CD8-positive, alpha-beta memory T cell (primary cell): ENCODE measurements around the gene PLXNA2. TPM values are rescaled to one million over a fixed set of nuclear protein-coding genes. Genes with fewer than 3 reads are reported as not detected.

Source experiments
- CTCF ChIA-PET: fragments of 350-600 bp; sonication (Branson Sonifier 250); formaldehyde crosslinking; loops from one replicate; lab custom pipeline; 2021; ENCODE audit warnings: antibody characterized with exemption; lab: Charles Lee
- POLR2A ChIA-PET: fragments of 350-600 bp; sonication (Branson Sonifier 250); formaldehyde crosslinking; loops from one replicate; lab custom pipeline; 2021; ENCODE audit warnings: antibody characterized with exemption; lab: Charles Lee
- DNase-seq, 5 donors: peaks; one replicate each; pipeline versions ENCODE4 v3.0.0 to v3.0.0-alpha.2; 2020 to 2022; ENCODE audit warnings: mixed read lengths in 1 of 5
- H3K27ac ChIP-seq: one replicate; pipeline ENCODE4 v1.7.0; 2013; ENCODE audit warnings: low read depth, mild to moderate bottlenecking, low read length, moderate library complexity
- H3K27me3 ChIP-seq: 2 replicates; pipeline ENCODE4 v1.7.0; 2013; ENCODE audit warnings: low read length, mild to moderate bottlenecking; ENCODE audit not compliant: insufficient read depth, poor library complexity, severe bottlenecking
- H3K36me3 ChIP-seq: 2 replicates; pipeline ENCODE4 v1.7.0; 2013; ENCODE audit warnings: mild to moderate bottlenecking, low read length, moderate library complexity; ENCODE audit not compliant: insufficient read depth
- H3K4me1 ChIP-seq: 2 replicates; pipeline ENCODE4 v1.7.0; 2013; ENCODE audit warnings: mild to moderate bottlenecking, low read length, moderate library complexity; ENCODE audit not compliant: insufficient read depth
- H3K4me3 ChIP-seq: 2 replicates; pipeline ENCODE4 v1.7.0; 2013; ENCODE audit warnings: mild to moderate bottlenecking, low read length
- H3K9me3 ChIP-seq: 2 replicates; pipeline ENCODE4 v1.7.0; 2013; ENCODE audit warnings: mild to moderate bottlenecking, low read length
- H3K27ac Mint-ChIP-seq, 8 donors: one replicate each; pipeline ENCODE4 v1.8.0; 2020 to 2021; ENCODE audit warnings: mixed read lengths in 8 of 8, mild to moderate bottlenecking in 6 of 8, inconsistent platforms in 3 of 8, moderate library complexity in 3 of 8
- H3K27me3 Mint-ChIP-seq, 2 donors: one replicate each; pipeline ENCODE4 v1.8.0; 2020 to 2021; ENCODE audit warnings: mixed read lengths in 2 of 2, mild to moderate bottlenecking in 1 of 2, moderate library complexity in 1 of 2
- H3K36me3 Mint-ChIP-seq, 3 donors: one replicate each; pipeline ENCODE4 v1.8.0; 2020 to 2021; ENCODE audit warnings: mixed read lengths in 3 of 3, inconsistent platforms in 1 of 3, mild to moderate bottlenecking in 1 of 3
- H3K4me1 Mint-ChIP-seq, 3 donors: one replicate each; pipeline ENCODE4 v1.8.0; 2020 to 2021; ENCODE audit warnings: mixed read lengths in 3 of 3, inconsistent platforms in 1 of 3, mild to moderate bottlenecking in 1 of 3
- H3K4me3 Mint-ChIP-seq, 7 donors: one replicate each; pipeline ENCODE4 v1.8.0; 2020 to 2021; ENCODE audit warnings: mixed read lengths in 7 of 7, mild to moderate bottlenecking in 6 of 7, moderate library complexity in 4 of 7, inconsistent platforms in 2 of 7
- H3K9me3 Mint-ChIP-seq, 5 donors: one replicate each; pipeline ENCODE4 v1.8.0; 2020 to 2022; ENCODE audit warnings: mixed read lengths in 5 of 5, mild to moderate bottlenecking in 3 of 5, moderate library complexity in 2 of 5, inconsistent platforms in 1 of 5
- polyA plus RNA-seq: library from polyadenylated mRNA; unstranded; fragments of 300-500 nt; fragmentation: Illumina TruSeq; gene quantifications from one replicate; pipeline ENCODE4 v1.2.3, GENCODE V29; 2021
- total RNA-seq, 2 experiments: library from RNA; stranded (reverse); gene quantifications; one replicate each; pipeline ENCODE4 v1.2.3, GENCODE V29; 2021

The PLXNA2 gene
- total and polyA plus RNA-seq, 3 experiments from 2014 or later = 0.75 to 1.1 (median 1.0) TPM

DNA sequence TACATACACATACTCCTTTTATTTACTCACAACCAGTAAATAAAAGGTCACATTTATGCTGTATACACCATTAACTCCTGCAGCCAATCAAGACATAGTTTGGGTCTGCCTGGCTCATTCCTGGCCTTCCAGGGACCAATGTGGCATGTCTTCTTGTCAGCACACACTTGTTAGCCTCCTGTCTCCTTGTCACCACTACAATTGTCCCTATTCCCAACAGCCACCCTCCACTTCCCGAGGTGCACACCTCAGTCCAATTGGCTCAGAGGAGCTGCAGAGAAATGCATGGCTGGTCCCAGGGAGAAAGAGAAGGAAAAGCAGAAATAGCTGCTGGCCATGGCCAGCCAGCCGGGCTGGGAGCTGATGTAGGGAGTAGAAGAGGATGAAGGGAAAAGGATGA lies 116.9 kb downstream of the PLXNA2 start:
- Mint-ChIP-seq H3K36me3 (no peaks in the 10 kb centered on the region), H3K4me1 (peaks cover 4 to 7% (median 7%) of the 10 kb centered on the region in 3 donors), H3K9me3 (no peaks in the 10 kb centered on the region), H3K4me3 (no peak overlapping the region), H3K27ac (no peak overlapping the region), H3K27me3 (peaks cover 15 to 18% of the 10 kb centered on the region in 2 donors)
- no peaks in the 10 kb centered on the region for H3K36me3 ChIP-seq
- no peaks in the 10 kb centered on the region for H3K4me1 ChIP-seq
- H3K9me3 ChIP-seq = no peaks in the 10 kb centered on the region
- no peak for DNase-seq
- CTCF ChIA-PET = no interaction called here
- peaks cover 6% of the 10 kb centered on the region for H3K27me3 ChIP-seq
- H3K27ac ChIP-seq = no peak overlapping the region
- POLR2A ChIA-PET = no interaction called here
- H3K4me3 ChIP-seq = no peak overlapping the region

DNA sequence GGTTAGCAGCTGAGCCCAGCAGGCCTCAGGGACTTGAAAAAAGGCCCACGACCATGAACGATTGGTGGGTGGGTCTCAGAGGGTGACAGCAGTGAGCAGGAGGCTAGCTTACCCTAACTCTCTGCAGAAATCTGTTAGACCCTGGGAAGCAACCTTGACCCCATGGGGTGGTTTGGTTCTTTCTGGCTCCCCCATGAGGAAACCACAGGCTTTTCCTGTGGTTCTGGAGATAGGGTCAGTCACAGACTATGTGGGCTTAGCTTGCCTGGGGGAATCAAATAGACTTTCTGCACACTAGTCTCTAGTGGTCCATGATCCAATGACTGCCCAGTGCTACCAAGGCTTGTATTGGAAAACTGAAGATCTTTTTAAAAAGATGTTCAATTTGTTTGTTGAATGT lies 118.1 kb downstream of the PLXNA2 start:
- Histone ChIP-seq H3K36me3 (no peaks in the 10 kb centered on the region), H3K9me3 (no peaks in the 10 kb centered on the region), H3K4me3 (no peak overlapping the region), H3K27ac (no peak overlapping the region), H3K4me1 (no peaks in the 10 kb centered on the region), H3K27me3 (no peaks in the 10 kb centered on the region)
- no peaks in the 10 kb centered on the region for H3K4me1 Mint-ChIP-seq
- ChIA-PET CTCF (interaction anchor here (1.9 kb wide), 1 partner anchor 119 kb away, joined by 4 read pairs; no protein-coding TSS in a partner anchor), POLR2A (no interaction called here)
- no peak for DNase-seq
- no peak overlapping the region for H3K4me3 Mint-ChIP-seq
- H3K27me3 Mint-ChIP-seq = peaks cover 7 to 16% of the 10 kb centered on the region in 2 donors
- H3K27ac Mint-ChIP-seq = no peak overlapping the region
- H3K36me3 Mint-ChIP-seq = no peaks in the 10 kb centered on the region
- H3K9me3 Mint-ChIP-seq = no peaks in the 10 kb centered on the region

GRCh38 chr1:208122612-208123358 lies 121.4 kb downstream of the PLXNA2 start:
- Mint-ChIP-seq H3K4me3 (no peak overlapping the region), H3K27me3 (peaks cover 1 to 8% of the 10 kb centered on the region in 2 donors), H3K9me3 (no peaks in the 10 kb centered on the region), H3K27ac (no peak overlapping the region), H3K4me1 (no peaks in the 10 kb centered on the region), H3K36me3 (no peaks in the 10 kb centered on the region)
- POLR2A ChIA-PET = no interaction called here
- H3K36me3 ChIP-seq = no peaks in the 10 kb centered on the region
- DNase-seq = no peak
- CTCF ChIA-PET = interaction anchor here (2.3 kb wide), 1 partner anchor 9 kb away, joined by 10 read pairs; no protein-coding TSS in a partner anchor
- no peaks in the 10 kb centered on the region for H3K9me3 ChIP-seq
- no peak overlapping the region for H3K4me3 ChIP-seq
- no peaks in the 10 kb centered on the region for H3K4me1 ChIP-seq
- no peaks in the 10 kb centered on the region for H3K27me3 ChIP-seq
- H3K27ac ChIP-seq = no peak overlapping the region

- Mint-ChIP-seq H3K9me3 (no peaks in the 10 kb centered on the region), H3K36me3 (no peaks in the 10 kb centered on the region), H3K4me3 (no peak overlapping the region), H3K27me3 (peaks cover 1 to 9% of the 10 kb centered on the region in 2 donors), H3K4me1 (no peaks in the 10 kb centered on the region), H3K27ac (no peak overlapping the region)
- CTCF ChIA-PET = no interaction called here
- Histone ChIP-seq H3K4me1 (no peaks in the 10 kb centered on the region), H3K4me3 (no peak overlapping the region), H3K27ac (no peak overlapping the region), H3K27me3 (no peaks in the 10 kb centered on the region), H3K9me3 (no peaks in the 10 kb centered on the region), H3K36me3 (no peaks in the 10 kb centered on the region)
- DNase-seq = no peak
- POLR2A ChIA-PET = no interaction called here
These were observed 122.3 kb downstream of the PLXNA2 start for GRCh38 chr1:208121813-208122364.

GRCh38 chr1:208120431-208120790 lies 123.8 kb downstream of the PLXNA2 start:
- DNase-seq = no peak
- Mint-ChIP-seq H3K27ac (no peak overlapping the region), H3K36me3 (no peaks in the 10 kb centered on the region), H3K4me1 (no peaks in the 10 kb centered on the region), H3K4me3 (no peak overlapping the region), H3K27me3 (peaks cover 1 to 9% of the 10 kb centered on the region in 2 donors), H3K9me3 (no peaks in the 10 kb centered on the region)
- POLR2A ChIA-PET = no interaction called here
- Histone ChIP-seq H3K4me1 (no peaks in the 10 kb centered on the region), H3K4me3 (no peak overlapping the region), H3K27me3 (no peaks in the 10 kb centered on the region), H3K27ac (no peak overlapping the region), H3K36me3 (no peaks in the 10 kb centered on the region), H3K9me3 (no peaks in the 10 kb centered on the region)
- CTCF ChIA-PET = no interaction called here

- H3K4me1 Mint-ChIP-seq = no peaks in the 10 kb centered on the region
- ChIA-PET POLR2A (no interaction called here), CTCF (interaction anchor here (1.0 kb wide), 1 partner anchor 126 kb away, joined by 3 read pairs; the partner anchor contains the start of gene PLXNA2)
- H3K9me3 Mint-ChIP-seq = no peaks in the 10 kb centered on the region
- Histone ChIP-seq H3K4me1 (no peaks in the 10 kb centered on the region), H3K27ac (no peak overlapping the region), H3K27me3 (no peaks in the 10 kb centered on the region), H3K9me3 (no peaks in the 10 kb centered on the region), H3K4me3 (no peak overlapping the region), H3K36me3 (no peaks in the 10 kb centered on the region)
- H3K36me3 Mint-ChIP-seq = no peaks in the 10 kb centered on the region
- H3K27ac Mint-ChIP-seq = no peak overlapping the region
- DNase-seq = no peak
- no peak overlapping the region for H3K4me3 Mint-ChIP-seq
- peaks cover 1 to 9% of the 10 kb centered on the region in 2 donors for H3K27me3 Mint-ChIP-seq
These were observed 125.2 kb downstream of the PLXNA2 start for GRCh38 chr1:208118841-208119606.

GRCh38 chr1:208118306-208118705 lies 125.9 kb downstream of the PLXNA2 start:
- no peaks in the 10 kb centered on the region for H3K9me3 Mint-ChIP-seq
- H3K27me3 ChIP-seq = no peaks in the 10 kb centered on the region
- ChIA-PET POLR2A (no interaction called here), CTCF (interaction anchor here (1.0 kb wide), 1 partner anchor 126 kb away, joined by 3 read pairs; the partner anchor contains the start of gene PLXNA2)
- no peaks in the 10 kb centered on the region for H3K9me3 ChIP-seq
- H3K4me1 ChIP-seq = no peaks in the 10 kb centered on the region
- no peak for DNase-seq
- H3K4me3 ChIP-seq = no peak overlapping the region
- no peak overlapping the region for H3K27ac Mint-ChIP-seq
- H3K27ac ChIP-seq = no peak overlapping the region
- no peaks in the 10 kb centered on the region for H3K4me1 Mint-ChIP-seq
- peaks cover 1 to 9% of the 10 kb centered on the region in 2 donors for H3K27me3 Mint-ChIP-seq
- no peak overlapping the region for H3K4me3 Mint-ChIP-seq
- no peaks in the 10 kb centered on the region for H3K36me3 Mint-ChIP-seq
- H3K36me3 ChIP-seq = no peaks in the 10 kb centered on the region

DNA sequence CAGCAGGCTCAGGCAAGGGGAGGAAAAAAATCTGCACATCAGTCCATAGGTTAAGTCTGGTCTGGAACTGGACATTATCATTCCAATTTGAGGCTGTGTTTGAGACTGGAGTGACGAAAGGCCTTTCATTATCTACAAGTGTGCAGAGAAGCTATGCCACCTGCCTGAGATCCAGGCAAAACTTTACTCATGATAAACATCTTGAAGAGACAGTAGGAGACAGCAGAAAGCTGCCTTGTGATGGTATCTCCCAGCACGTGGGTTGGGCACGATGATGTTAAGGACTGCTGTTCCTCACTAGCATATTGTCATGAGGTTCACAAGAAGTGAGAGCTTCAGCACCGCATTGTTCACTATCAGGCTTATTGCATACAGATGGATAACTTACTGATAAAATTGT lies 126.4 kb downstream of the PLXNA2 start:
- Mint-ChIP-seq H3K36me3 (no peaks in the 10 kb centered on the region), H3K4me1 (no peaks in the 10 kb centered on the region), H3K27me3 (peaks cover 1 to 9% of the 10 kb centered on the region in 2 donors), H3K9me3 (no peaks in the 10 kb centered on the region), H3K27ac (no peak overlapping the region), H3K4me3 (no peak overlapping the region)
- DNase-seq = no peak
- no peaks in the 10 kb centered on the region for H3K9me3 ChIP-seq
- POLR2A ChIA-PET = no interaction called here
- CTCF ChIA-PET = no interaction called here
- H3K4me1 ChIP-seq = no peaks in the 10 kb centered on the region
- no peak overlapping the region for H3K4me3 ChIP-seq
- no peaks in the 10 kb centered on the region for H3K36me3 ChIP-seq
- no peak overlapping the region for H3K27ac ChIP-seq
- no peaks in the 10 kb centered on the region for H3K27me3 ChIP-seq
